Neural cell (in vitro differentiated cells): ENCODE data around the gene ALG3. TPM values are rescaled to one million over a fixed set of nuclear protein-coding genes. Genes with fewer than 3 reads are reported as not detected.

Experiments
- H2AFZ ChIP-seq: fragments of 200-600, 300-800 bp; sonication (generic), shearing (Covaris generic); 2 replicates; pipeline ENCODE4 v1.6.0; 2014; ENCODE audit warnings: low read depth, mild to moderate bottlenecking, antibody characterized with exemption, low read length, moderate library complexity
- H3F3A ChIP-seq: fragments of 200-600 bp; shearing (Covaris generic); 2 replicates; pipeline ENCODE4 v1.6.1; 2016; ENCODE audit warnings: mild to moderate bottlenecking, moderate library complexity, mixed read lengths, antibody characterized with exemption, low read length; ENCODE audit not compliant: insufficient read depth, poor library complexity, severe bottlenecking
- H3K27ac ChIP-seq: fragments of 200-600, 300-800 bp; sonication (generic), shearing (Covaris generic); 2 replicates; pipeline ENCODE4 v1.5.1; 2014; ENCODE audit warnings: mild to moderate bottlenecking, low read length, moderate library complexity
- H3K27me3 ChIP-seq: fragments of 300-800, 200-600 bp; sonication (generic), shearing (Covaris generic); 2 replicates; pipeline ENCODE4 v1.6.0; 2014; ENCODE audit warnings: mild to moderate bottlenecking, low read depth, low read length, moderate library complexity; ENCODE audit not compliant: insufficient read depth
- H3K36me3 ChIP-seq: fragments of 300-800, 200-600 bp; sonication (generic), shearing (Covaris generic); 2 replicates; pipeline ENCODE4 v1.5.1; 2014; ENCODE audit warnings: mild to moderate bottlenecking, antibody characterized with exemption, low read length, moderate library complexity; ENCODE audit not compliant: insufficient read depth
- H3K4me2 ChIP-seq: fragments of 300-800, 200-600 bp; sonication (generic), shearing (Covaris generic); 2 replicates; pipeline ENCODE4 v1.6.0; 2014; ENCODE audit warnings: mild to moderate bottlenecking, low read length
- H3K4me3 ChIP-seq: fragments of 300-800, 200-600 bp; sonication (generic), shearing (Covaris generic); 2 replicates; pipeline ENCODE4 v1.5.1; 2014; ENCODE audit warnings: mild to moderate bottlenecking, low read length, moderate library complexity
- H3K79me2 ChIP-seq: fragments of 200-600 bp; shearing (Covaris generic); replicated peaks from 2 replicates; pipeline ENCODE4 v1.6.0; 2014; ENCODE audit warnings: mild to moderate bottlenecking, low read length, moderate library complexity; ENCODE audit not compliant: insufficient read depth
- H3K9ac ChIP-seq: fragments of 300-800, 200-600 bp; sonication (generic), shearing (Covaris generic); 2 replicates; pipeline ENCODE4 v1.6.1; 2016; ENCODE audit warnings: mild to moderate bottlenecking, low read length, mixed read lengths
- H3K9me2 ChIP-seq: fragments of 200-600 bp; shearing (Covaris generic); 2 replicates; pipeline ENCODE4 v1.6.1; 2016; ENCODE audit warnings: mild to moderate bottlenecking, low read length, mixed read lengths; ENCODE audit not compliant: insufficient read depth
- H3K9me3 ChIP-seq: fragments of 200-600, 300-800 bp; sonication (generic), shearing (Covaris generic); 2 replicates; pipeline ENCODE4 v1.6.1; 2016; ENCODE audit warnings: mild to moderate bottlenecking, mixed run types, low read length, moderate library complexity, mixed read lengths
- H4K20me1 ChIP-seq: fragments of 200-600 bp; shearing (Covaris generic); 2 replicates; pipeline ENCODE4 v1.6.1; 2016; ENCODE audit warnings: mild to moderate bottlenecking, mixed run types; ENCODE audit not compliant: insufficient read depth
- CTCF ChIP-seq: fragments of 450-650 bp; IDR thresholded peaks from 2 replicates; pipeline ENCODE4 v1.5.1; 2014; ENCODE audit warnings: antibody characterized with exemption, mild to moderate bottlenecking, moderate library complexity; ENCODE audit not compliant: poor library complexity, severe bottlenecking
- EP300 ChIP-seq: fragments of 450-650 bp; conservative IDR thresholded peaks from 2 replicates; pipeline ENCODE4 v1.6.1; 2014; ENCODE audit warnings: antibody characterized with exemption, mild to moderate bottlenecking, moderate library complexity; ENCODE audit not compliant: poor library complexity, severe bottlenecking
- EZH2 ChIP-seq: fragments of 200-600, 300-800 bp; shearing (Covaris generic), sonication (generic); IDR thresholded peaks from 2 replicates; pipeline ENCODE4 v1.6.1; 2014; ENCODE audit warnings: antibody characterized with exemption, low read length, borderline replicate concordance, mild to moderate bottlenecking; ENCODE audit not compliant: insufficient read depth, poor library complexity, severe bottlenecking
- MXI1 ChIP-seq: fragments of 450-650 bp; conservative IDR thresholded peaks from 2 replicates; pipeline ENCODE4 v1.6.1; 2014; ENCODE audit warnings: antibody characterized with exemption, mild to moderate bottlenecking; ENCODE audit not compliant: poor library complexity, severe bottlenecking
- POLR2AphosphoS5 ChIP-seq: IDR thresholded peaks from 2 replicates; pipeline ENCODE4 v1.6.1; 2012
- RAD21 ChIP-seq: fragments of 450-650 bp; conservative IDR thresholded peaks from 2 replicates; pipeline ENCODE4 v1.6.1; 2014; ENCODE audit warnings: antibody characterized with exemption, mild to moderate bottlenecking, moderate library complexity
- REST ChIP-seq: IDR thresholded peaks from 2 replicates; pipeline ENCODE4 v1.6.1; 2012; ENCODE audit warnings: borderline replicate concordance
- SMC3 ChIP-seq: fragments of 450-650 bp; conservative IDR thresholded peaks from 2 replicates; pipeline ENCODE4 v1.6.1; 2014; ENCODE audit warnings: antibody characterized with exemption, mild to moderate bottlenecking, moderate library complexity; ENCODE audit not compliant: poor library complexity
- TAF1 ChIP-seq: IDR thresholded peaks from 2 replicates; pipeline ENCODE4 v1.6.1; 2012; ENCODE audit warnings: low read depth
- polyA plus RNA-seq: library from polyadenylated mRNA; depleted of rRNA; stranded (reverse); fragments of >200 nt; gene quantifications from 2 replicates; pipeline ENCODE4 v1.2.3, GENCODE V29; 2014

The ALG3 gene
- polyA plus RNA-seq, 1 donor from 2014 or later, result 13.5 TPM

GRCh38 chr3:184229394-184230080, 19.2 kb downstream of the ALG3 start, which contains the start of gene VWA5B2:
TSS of gene VWA5B2 (plus strand) at chr3:184229585. CDS start at chr3:184230529, 944 bp downstream.
- no peaks in the 10 kb centered on the region for H3K79me2 ChIP-seq
- no peaks in the 10 kb centered on the region for H4K20me1 ChIP-seq
- H3K36me3 ChIP-seq, result no peaks in the 10 kb centered on the region
- H3K4me2 ChIP-seq, result peak within 1 kb of the TSS; percentile 51
- H3K27ac ChIP-seq, result no peak within 1 kb of the TSS
- no peaks in the 10 kb centered on the region for H3K9me3 ChIP-seq
- no peaks in the 10 kb centered on the region for H3K9me2 ChIP-seq
- TF ChIP-seq EZH2 (no peak), TAF1 (no peak), RAD21 (no peak), SMC3 (no peak), EP300 (no peak), REST (no peak), CTCF (peak; percentile 55), MXI1 (peak; percentile 32), POLR2AphosphoS5 (no peak)
- peaks cover 74% of the 10 kb centered on the region for H3K27me3 ChIP-seq
- H2AFZ ChIP-seq, result no peak within 1 kb of the TSS
- H3K9ac ChIP-seq, result peak within 1 kb of the TSS; percentile 44
- peak within 1 kb of the TSS; percentile 76 for H3K4me3 ChIP-seq
- H3F3A ChIP-seq, result no peaks in the 10 kb centered on the region

- Histone ChIP-seq H3K36me3 (no peaks in the 10 kb centered on the region), H3K9ac (no peak overlapping the region), H3K4me2 (no peak overlapping the region), H3F3A (no peaks in the 10 kb centered on the region), H3K4me3 (peak overlapping the region; percentile 76), H3K9me3 (no peaks in the 10 kb centered on the region), H2AFZ (no peak overlapping the region), H3K27ac (no peak overlapping the region), H3K27me3 (peaks cover 68% of the 10 kb centered on the region), H4K20me1 (no peaks in the 10 kb centered on the region), H3K9me2 (no peaks in the 10 kb centered on the region), H3K79me2 (no peaks in the 10 kb centered on the region)
- no peak for TF ChIP-seq TAF1
- TF ChIP-seq CTCF, result no peak
- TF ChIP-seq POLR2AphosphoS5, result no peak
- TF ChIP-seq SMC3, result no peak
- no peak for TF ChIP-seq EZH2
- no peak for TF ChIP-seq REST
- no peak for TF ChIP-seq MXI1
- TF ChIP-seq RAD21, result no peak
- no peak for TF ChIP-seq EP300
Measured at GRCh38 chr3:184228376-184229137, 20.2 kb downstream of the ALG3 start.
